LNCaP clone FGC (cell line): ENCODE data around the gene DGKD.

Experiments used
- DNase-seq: peaks from one replicate; pipeline ENCODE4 v3.0.0-alpha.2; 2011; ENCODE audit warnings: low read depth
- H3K4me3 ChIP-seq: 2 replicates; pipeline ENCODE4 v1.5.1; 2011; ENCODE audit warnings: mild to moderate bottlenecking, low read depth, low read length, control low read depth
- TF ChIP-seq, protein P1 (sequence below): IDR thresholded peaks from 2 replicates; pipeline ENCODE4 v1.5.1; 2012; ENCODE audit warnings: mild to moderate bottlenecking; ENCODE audit not compliant: control insufficient read depth, insufficient read depth; ENCODE audit errors: extremely low read depth

Gene DGKD

DNA sequence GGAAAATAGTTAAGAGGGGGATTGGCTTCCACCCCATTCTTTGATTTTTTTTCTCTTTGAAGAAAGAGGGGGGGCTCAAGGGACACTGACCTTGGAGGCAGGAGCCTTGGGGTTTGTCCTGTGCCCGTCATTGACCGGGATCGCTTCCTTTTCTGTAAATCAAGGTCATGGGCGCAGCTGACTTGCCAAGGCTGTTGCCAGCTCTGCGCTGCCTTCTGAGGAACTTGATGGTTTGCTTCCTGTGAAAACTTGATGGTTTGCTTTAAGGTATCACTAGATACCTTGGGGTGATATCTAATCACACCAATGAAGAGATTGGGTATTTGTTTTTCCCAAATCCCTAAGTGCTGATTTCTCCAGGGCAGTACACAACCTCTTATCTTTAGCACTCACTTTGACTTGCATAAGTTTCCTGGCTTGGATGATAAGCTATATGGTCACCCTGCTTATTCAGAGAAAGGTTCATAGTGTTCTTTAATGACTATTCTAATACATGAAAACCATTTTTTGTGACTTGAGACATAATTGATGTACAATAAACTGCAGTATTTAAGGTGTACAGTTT, 56.0 kb downstream of the DGKD start:
- DNase-seq, result no peak
- no peak overlapping the region for H3K4me3 ChIP-seq
- TF ChIP-seq, protein P1, sequence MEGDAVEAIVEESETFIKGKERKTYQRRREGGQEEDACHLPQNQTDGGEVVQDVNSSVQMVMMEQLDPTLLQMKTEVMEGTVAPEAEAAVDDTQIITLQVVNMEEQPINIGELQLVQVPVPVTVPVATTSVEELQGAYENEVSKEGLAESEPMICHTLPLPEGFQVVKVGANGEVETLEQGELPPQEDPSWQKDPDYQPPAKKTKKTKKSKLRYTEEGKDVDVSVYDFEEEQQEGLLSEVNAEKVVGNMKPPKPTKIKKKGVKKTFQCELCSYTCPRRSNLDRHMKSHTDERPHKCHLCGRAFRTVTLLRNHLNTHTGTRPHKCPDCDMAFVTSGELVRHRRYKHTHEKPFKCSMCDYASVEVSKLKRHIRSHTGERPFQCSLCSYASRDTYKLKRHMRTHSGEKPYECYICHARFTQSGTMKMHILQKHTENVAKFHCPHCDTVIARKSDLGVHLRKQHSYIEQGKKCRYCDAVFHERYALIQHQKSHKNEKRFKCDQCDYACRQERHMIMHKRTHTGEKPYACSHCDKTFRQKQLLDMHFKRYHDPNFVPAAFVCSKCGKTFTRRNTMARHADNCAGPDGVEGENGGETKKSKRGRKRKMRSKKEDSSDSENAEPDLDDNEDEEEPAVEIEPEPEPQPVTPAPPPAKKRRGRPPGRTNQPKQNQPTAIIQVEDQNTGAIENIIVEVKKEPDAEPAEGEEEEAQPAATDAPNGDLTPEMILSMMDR, result no peak

DNA sequence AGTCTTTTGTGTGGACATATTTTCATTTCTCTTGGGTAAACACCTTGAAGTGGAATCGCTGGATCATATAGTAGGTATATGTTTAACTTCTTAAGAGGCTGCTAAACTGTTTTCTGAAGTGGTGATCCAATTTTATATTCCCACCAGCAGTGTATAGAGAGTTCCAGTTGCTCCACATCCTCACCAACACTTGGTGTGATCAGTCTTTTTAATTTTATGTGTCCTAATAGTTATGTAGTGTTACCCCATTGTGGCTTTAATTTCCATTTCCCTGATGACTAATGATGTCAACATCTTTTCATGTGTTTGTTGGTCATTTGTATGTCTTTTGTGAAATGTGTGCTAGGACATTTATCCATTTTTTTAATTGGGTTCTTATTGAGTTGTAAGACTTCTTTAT, 56.9 kb downstream of the DGKD start:
- H3K4me3 ChIP-seq, result no peak overlapping the region
- no peak for DNase-seq
- TF ChIP-seq, protein P1, result no peak

DNA sequence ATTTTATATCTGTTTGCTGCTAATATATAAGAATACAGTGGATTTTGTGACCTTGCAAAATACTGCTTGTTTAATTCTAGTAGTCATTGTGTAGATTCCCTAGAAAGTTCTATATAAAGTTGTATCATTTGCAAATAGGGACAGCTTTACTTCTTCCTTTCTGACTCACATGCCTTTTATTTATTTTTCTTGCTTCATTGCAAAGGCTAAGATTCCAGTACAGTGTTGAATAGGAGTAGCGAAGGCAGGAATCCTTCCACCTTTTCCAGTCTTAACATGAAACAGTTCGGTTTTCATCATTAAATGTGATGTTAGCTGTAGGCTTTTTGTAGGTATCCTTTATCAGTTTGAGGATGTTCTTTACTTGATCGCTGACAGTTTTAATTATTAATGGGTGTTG, 58.1 kb downstream of the DGKD start:
- no peak for DNase-seq
- TF ChIP-seq, protein P1, result no peak

DNA sequence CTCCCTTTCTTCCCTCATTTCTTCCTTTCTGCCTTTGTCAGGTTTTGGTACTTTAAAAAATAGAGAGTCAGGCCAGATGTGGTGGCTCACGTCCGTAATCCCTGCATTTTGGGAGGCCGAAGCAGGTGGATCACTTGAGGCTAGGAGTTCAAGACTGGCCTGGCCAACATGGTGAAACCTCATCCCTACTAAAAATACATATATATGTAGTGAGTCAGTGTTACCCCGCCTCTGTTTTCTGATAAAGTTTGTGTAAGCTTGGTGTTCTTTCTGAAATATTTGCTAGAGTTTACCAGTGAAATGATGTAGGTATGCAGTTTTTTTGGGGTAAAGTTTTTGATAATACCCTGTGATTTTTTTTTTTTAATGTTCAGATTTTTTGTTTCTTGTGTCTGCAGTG, 58.8 kb downstream of the DGKD start:
- DNase-seq, result no peak
- TF ChIP-seq, protein P1, result no peak
- no peak overlapping the region for H3K4me3 ChIP-seq

More for the DNA sequence above, 58.1 kb downstream of the DGKD start:
- H3K4me3 ChIP-seq, result no peak overlapping the region

DNA sequence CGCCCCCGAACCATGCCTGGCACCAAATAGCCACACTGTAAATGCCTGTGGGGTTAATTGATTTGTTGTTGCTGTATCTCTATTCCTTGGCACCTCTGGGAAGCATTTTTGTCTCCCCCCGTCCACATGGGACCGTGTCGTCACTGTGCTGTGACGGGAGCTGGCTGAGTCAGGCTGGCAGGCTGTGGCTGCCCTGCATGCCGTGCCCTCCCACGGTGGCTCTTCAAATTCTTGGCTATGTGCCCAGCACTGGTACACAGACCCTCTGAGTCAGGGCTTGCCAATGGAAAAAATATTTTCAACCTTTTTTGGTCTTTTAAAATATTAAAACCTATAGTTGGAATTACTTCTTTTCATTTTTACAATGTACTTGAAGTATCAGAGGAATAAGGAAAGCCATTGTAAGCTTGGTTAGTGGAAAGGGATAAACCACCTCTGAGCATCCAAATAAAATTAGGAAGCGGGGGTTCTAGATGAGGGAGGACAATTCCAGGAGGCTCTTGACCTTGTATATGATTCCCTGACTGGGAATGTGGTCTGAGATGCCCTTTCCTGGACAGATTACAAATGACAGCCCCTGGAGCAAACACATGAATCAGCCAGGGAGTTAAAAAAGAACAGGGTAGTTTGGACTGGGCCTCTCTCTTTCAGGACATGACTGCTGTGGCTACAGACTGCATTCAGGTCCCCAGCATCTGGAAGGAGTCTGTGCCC, 59.4 kb downstream of the DGKD start:
- no peak overlapping the region for H3K4me3 ChIP-seq
- TF ChIP-seq, protein P1, result no peak
- no peak for DNase-seq

DNA sequence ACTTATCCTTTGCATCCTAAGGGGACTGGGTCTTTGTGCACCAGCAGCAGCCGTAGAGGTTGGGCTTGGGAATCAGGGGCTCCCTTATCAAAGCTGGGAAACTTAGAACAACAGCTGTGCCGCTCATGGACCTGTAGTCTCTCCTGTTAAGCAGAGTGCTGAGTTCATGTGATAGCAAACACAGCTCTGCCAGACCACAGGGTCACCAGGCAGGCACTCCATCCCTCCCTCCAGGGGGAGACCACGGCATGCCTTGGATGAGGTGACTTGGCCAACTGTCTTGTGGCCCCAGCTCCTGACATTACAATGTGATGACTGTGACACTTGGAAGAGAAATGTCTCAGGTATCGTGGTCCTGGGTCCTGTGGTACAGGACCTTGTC, 60.0 kb downstream of the DGKD start:
- H3K4me3 ChIP-seq, result no peak overlapping the region
- TF ChIP-seq, protein P1, result no peak
- no peak for DNase-seq
